H1 (cell line): ENCODE measurements around the gene CAPNS1.

Experiments
- BCL11A ChIP-seq, 2 experiments: IDR thresholded peaks; one replicate each; pipeline ENCODE4 v1.6.1; 2011; ENCODE audit warnings: low read depth in 2 of 2, low read length in 2 of 2, mild to moderate bottlenecking in 2 of 2
- CBX5 ChIP-seq: fragments of 300-800, 300-1000 bp; sonication (generic); IDR thresholded peaks from 2 replicates; pipeline ENCODE4 v1.7.1; 2016; ENCODE audit warnings: antibody characterized with exemption, low read length, low read depth
- CTCF ChIP-seq, 3 experiments: IDR thresholded peaks; 1 replicate in 2 of 3; 2 replicates in 1 of 3; pipeline versions ENCODE4 v1.5.1 to v1.6.1; 2011; ENCODE audit warnings: low read length in 3 of 3, mild to moderate bottlenecking in 3 of 3, inconsistent platforms in 2 of 3, low read depth in 1 of 3, moderate library complexity in 1 of 3; ENCODE audit not compliant: insufficient read depth in 1 of 3; ENCODE audit errors: control extremely low read depth in 1 of 3
- GTF2F1 ChIP-seq: IDR thresholded peaks from 2 replicates; pipeline ENCODE4 v1.6.1; 2012; ENCODE audit warnings: low read depth, low read length, improper control_type of control experiment, borderline replicate concordance
- POLR2A ChIP-seq, 2 experiments: IDR thresholded peaks; 1 replicate in 1 of 2; 2 replicates in 1 of 2; pipeline ENCODE4 v1.6.1; 2011; ENCODE audit warnings: low read depth in 2 of 2, low read length in 2 of 2, mild to moderate bottlenecking in 2 of 2; ENCODE audit errors: control extremely low read depth in 1 of 2
- RAD21 ChIP-seq, 2 experiments: IDR thresholded peaks in 1 of 2; conservative IDR thresholded peaks in 1 of 2; 2 replicates each; pipeline ENCODE4 v1.6.1; 2011; ENCODE audit warnings: low read depth in 2 of 2, low read length in 2 of 2, improper control_type of control experiment in 1 of 2, inconsistent platforms in 1 of 2, mild to moderate bottlenecking in 1 of 2, moderate library complexity in 1 of 2
- ZNF274 ChIP-seq: IDR thresholded peaks from 2 replicates; pipeline ENCODE4 v1.7.0; 2012; ENCODE audit warnings: low read length, borderline replicate concordance; ENCODE audit errors: extremely low read depth

- no peak for TF ChIP-seq BCL11A (IDR thresholded peaks at IDR 0.05; ENCODE audit: low read depth in 2 of 2, low read length in 2 of 2)
- TF ChIP-seq GTF2F1: no peak
- TF ChIP-seq CTCF (IDR thresholded peaks at IDR 0.05; ENCODE audit: control extremely low read depth in 1 of 3, insufficient read depth in 1 of 3, low read depth in 1 of 3, low read length in 3 of 3): no peak
- TF ChIP-seq CBX5: no peak
- no peak for TF ChIP-seq POLR2A (IDR thresholded peaks at IDR 0.05; ENCODE audit: control extremely low read depth in 1 of 2, low read depth in 2 of 2, low read length in 2 of 2)
- no peak for TF ChIP-seq ZNF274
- no peak for TF ChIP-seq RAD21 (IDR thresholded peaks at IDR 0.05 in 1 of 2, conservative IDR thresholded peaks at IDR 0.05 in 1 of 2; ENCODE audit: low read depth in 2 of 2, low read length in 2 of 2)
These were observed 2.2 kb downstream of the CAPNS1 start for GRCh38 chr19:36142046-36142445.
